Measurements from ENCODE around the gene PIK3AP1. TPM values are rescaled to one million over a fixed set of nuclear protein-coding genes. Genes with fewer than 3 reads are reported as not detected.

The PIK3AP1 gene, protein sequence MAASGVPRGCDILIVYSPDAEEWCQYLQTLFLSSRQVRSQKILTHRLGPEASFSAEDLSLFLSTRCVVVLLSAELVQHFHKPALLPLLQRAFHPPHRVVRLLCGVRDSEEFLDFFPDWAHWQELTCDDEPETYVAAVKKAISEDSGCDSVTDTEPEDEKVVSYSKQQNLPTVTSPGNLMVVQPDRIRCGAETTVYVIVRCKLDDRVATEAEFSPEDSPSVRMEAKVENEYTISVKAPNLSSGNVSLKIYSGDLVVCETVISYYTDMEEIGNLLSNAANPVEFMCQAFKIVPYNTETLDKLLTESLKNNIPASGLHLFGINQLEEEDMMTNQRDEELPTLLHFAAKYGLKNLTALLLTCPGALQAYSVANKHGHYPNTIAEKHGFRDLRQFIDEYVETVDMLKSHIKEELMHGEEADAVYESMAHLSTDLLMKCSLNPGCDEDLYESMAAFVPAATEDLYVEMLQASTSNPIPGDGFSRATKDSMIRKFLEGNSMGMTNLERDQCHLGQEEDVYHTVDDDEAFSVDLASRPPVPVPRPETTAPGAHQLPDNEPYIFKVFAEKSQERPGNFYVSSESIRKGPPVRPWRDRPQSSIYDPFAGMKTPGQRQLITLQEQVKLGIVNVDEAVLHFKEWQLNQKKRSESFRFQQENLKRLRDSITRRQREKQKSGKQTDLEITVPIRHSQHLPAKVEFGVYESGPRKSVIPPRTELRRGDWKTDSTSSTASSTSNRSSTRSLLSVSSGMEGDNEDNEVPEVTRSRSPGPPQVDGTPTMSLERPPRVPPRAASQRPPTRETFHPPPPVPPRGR
- 5.4 TPM for total RNA-seq
- long read RNA-seq, full-length matches to known transcripts, result 5 of 7 reads
- long read RNA-seq, partial matches to known transcripts, result 0 of 7 reads
- long read RNA-seq, other reads (novel, unspliced or antisense), result 2 of 7 reads

DNA sequence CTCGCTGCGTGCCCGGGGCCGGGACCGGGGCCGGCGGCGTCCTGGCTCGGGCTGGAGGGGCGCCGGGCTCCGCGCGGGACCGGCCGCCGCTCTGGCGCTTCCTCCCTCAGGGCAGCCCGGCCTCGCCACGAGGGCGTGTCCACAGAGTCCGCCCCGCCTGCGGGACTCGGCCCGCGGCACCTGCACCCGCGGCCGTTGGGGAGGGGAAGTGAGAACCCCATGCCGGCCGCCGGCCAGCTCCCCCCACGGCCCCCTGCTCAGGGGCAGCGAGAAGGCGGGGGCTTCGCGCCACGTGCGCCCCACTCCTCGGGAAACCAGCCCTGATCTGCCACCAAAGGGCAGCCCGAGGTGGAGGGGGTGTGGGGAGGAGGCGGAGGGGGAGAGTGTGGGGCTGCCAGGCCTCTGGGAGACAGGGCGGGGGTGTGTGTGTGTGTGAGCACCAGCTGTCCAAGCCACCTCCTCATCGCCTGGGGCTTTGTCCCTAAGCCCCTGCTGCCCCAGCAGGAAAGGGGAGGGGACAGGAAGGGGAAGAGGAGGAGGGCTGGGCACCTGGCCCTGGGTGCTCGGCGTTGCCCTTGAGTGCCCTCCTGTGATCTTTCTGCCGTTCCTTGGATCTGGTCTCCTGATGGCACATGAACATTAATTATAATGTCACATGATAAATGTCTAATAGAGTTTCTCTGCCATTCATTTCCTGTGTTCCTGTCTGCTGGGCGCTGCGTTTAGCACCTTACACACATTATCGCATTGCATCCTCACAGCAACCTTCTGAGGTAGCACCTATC is at the start of gene PIK3AP1:
Gene PIK3AP1 (minus strand): TSS at position 93 of the 785 bp plus-strand sequence. CDS start 120 bp downstream, outside the sequence.
- intact Hi-C loops (cut with micrococcal nuclease), result no loop called here

DNA sequence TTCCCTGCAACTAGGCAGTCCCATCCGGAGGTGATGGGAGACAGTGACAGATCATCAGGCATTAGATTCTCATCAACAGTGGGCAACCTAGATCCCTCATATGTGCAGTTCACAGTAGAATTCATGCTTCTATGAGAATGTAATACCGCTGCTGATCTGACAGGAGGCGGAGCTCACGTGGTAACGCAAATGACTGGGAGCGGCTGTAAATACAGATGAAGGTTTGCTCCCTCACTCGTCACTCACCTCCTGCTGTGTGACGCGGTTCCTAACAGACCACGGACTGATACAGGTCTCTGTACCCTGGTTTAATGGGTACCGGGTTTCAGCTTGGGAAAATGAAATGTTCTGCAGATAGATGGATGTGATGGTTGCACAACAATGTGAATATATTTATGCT is 47.8 kb upstream of the PIK3AP1 start:
- DNase-seq, result no peak
- TF ChIP-seq, protein P1, sequence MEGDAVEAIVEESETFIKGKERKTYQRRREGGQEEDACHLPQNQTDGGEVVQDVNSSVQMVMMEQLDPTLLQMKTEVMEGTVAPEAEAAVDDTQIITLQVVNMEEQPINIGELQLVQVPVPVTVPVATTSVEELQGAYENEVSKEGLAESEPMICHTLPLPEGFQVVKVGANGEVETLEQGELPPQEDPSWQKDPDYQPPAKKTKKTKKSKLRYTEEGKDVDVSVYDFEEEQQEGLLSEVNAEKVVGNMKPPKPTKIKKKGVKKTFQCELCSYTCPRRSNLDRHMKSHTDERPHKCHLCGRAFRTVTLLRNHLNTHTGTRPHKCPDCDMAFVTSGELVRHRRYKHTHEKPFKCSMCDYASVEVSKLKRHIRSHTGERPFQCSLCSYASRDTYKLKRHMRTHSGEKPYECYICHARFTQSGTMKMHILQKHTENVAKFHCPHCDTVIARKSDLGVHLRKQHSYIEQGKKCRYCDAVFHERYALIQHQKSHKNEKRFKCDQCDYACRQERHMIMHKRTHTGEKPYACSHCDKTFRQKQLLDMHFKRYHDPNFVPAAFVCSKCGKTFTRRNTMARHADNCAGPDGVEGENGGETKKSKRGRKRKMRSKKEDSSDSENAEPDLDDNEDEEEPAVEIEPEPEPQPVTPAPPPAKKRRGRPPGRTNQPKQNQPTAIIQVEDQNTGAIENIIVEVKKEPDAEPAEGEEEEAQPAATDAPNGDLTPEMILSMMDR (IDR thresholded peaks at IDR 0.05; ENCODE audit: borderline replicate concordance), result no peak
- H3K4me3 ChIP-seq, result no peak overlapping the region
- no peaks in the 10 kb centered on the region for H3K4me1 ChIP-seq
- no peaks in the 10 kb centered on the region for H3K36me3 ChIP-seq
- intact Hi-C loops (cut with micrococcal nuclease), result loop anchor here (10.0 kb wide), 1 partner anchor 257 kb away; no protein-coding TSS in a partner anchor
- H3K27ac ChIP-seq (replicated peaks), result no peak overlapping the region
- H3K9me3 ChIP-seq (replicated peaks), result peaks cover 21% of the 10 kb centered on the region
- no peaks in the 10 kb centered on the region for H3K27me3 ChIP-seq (ENCODE audit: low read depth)

More for the DNA sequence above, at the start of gene PIK3AP1:
- TF ChIP-seq, protein P1 (IDR thresholded peaks at IDR 0.05; ENCODE audit: borderline replicate concordance), result no peak
- peak within 1 kb of the TSS; percentile 57 for H3K27ac ChIP-seq (replicated peaks)
- no peaks in the 10 kb centered on the region for H3K36me3 ChIP-seq
- peak; percentile 50 for DNase-seq
- H3K4me3 ChIP-seq, result peak within 1 kb of the TSS; percentile 71
- H3K27me3 ChIP-seq (ENCODE audit: low read depth), result peaks cover 12% of the 10 kb centered on the region
- peaks cover 14% of the 10 kb centered on the region for H3K4me1 ChIP-seq
- no peaks in the 10 kb centered on the region for H3K9me3 ChIP-seq (replicated peaks)

DNA sequence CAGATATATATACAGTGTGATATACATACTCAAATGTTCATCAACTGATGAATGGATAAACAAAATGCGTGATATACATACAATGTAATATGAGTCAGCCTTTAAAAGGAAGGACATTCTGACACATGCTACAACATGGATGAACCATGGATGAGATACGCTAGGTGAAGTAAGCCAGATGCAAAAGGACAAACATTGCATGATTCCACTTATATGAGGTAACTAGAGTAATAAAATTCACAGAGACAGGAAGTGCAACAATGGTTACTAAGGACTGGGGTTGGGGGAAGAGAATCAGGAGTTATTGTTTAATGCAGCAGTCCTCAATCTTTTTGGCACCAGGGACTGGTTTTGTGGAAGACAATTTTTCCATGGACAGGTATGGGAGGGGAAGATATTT is 47.3 kb upstream of the PIK3AP1 start:
- no peaks in the 10 kb centered on the region for H3K4me1 ChIP-seq
- H3K9me3 ChIP-seq (replicated peaks), result peaks cover 16% of the 10 kb centered on the region
- DNase-seq, result no peak
- H3K36me3 ChIP-seq, result no peaks in the 10 kb centered on the region
- TF ChIP-seq, protein P1 (IDR thresholded peaks at IDR 0.05; ENCODE audit: borderline replicate concordance), result no peak
- no peak overlapping the region for H3K27ac ChIP-seq (replicated peaks)
- no peaks in the 10 kb centered on the region for H3K27me3 ChIP-seq (ENCODE audit: low read depth)
- H3K4me3 ChIP-seq, result no peak overlapping the region
- intact Hi-C loops (cut with micrococcal nuclease), result loop anchor here (10.0 kb wide), 1 partner anchor 257 kb away; no protein-coding TSS in a partner anchor

DNA sequence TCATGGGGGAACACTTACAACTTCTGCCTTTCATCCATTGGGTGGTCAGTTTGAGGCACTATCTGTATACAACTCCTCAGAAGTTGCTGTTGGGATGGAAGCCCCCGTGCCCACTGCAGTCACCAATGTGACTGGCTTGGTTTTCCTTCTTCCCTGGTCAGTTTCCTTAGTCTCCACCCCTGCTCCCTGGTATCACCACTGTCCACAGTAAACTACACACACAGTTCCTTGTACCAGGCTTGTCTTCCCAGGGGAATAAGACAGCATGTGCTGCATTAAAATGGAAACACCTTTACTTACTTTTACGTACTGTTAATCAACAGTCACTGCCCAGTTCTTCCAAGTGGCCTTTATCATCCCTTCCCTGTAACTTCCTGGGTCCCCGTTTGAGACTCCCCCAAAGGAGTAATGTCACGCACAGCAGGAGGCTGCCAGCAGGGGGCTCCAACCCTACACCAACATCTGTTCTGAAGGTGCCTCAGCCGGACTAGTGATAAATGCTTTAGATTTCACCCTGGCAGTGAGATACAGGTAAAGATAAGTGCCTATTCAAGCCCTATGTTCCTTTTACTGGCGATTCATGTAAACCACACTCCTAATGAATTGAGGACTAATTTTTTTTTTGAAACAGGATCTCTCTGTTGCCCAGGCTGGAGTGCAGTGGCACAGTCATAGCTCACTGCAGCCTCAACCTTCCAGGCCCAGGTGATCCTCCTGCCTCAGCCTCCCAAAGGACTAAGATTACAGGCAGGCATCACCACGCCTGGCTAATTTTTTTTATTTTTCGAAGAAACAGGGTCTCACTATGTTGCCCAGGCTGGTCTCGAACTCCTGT is 45.3 kb upstream of the PIK3AP1 start:
- H3K4me3 ChIP-seq, result no peak overlapping the region
- TF ChIP-seq, protein P1 (IDR thresholded peaks at IDR 0.05; ENCODE audit: borderline replicate concordance), result peak; percentile 83
- no peaks in the 10 kb centered on the region for H3K36me3 ChIP-seq
- no peak overlapping the region for H3K27ac ChIP-seq (replicated peaks)
- DNase-seq, result peak; percentile 61
- intact Hi-C loops (cut with micrococcal nuclease), result loop anchor here (10.0 kb wide), 1 partner anchor 259 kb away; no protein-coding TSS in a partner anchor
- no peaks in the 10 kb centered on the region for H3K4me1 ChIP-seq
- no peaks in the 10 kb centered on the region for H3K9me3 ChIP-seq (replicated peaks)
- peaks cover under 1% of the 10 kb centered on the region for H3K27me3 ChIP-seq (ENCODE audit: low read depth)
